Panc1 (cell line): ENCODE results near the gene OPTC.

Source experiments
- POLR2AphosphoS5 ChIP-seq: IDR thresholded peaks from 2 replicates; pipeline ENCODE4 v1.6.1; 2012; ENCODE audit warnings: mild to moderate bottlenecking, low read depth, low read length, moderate library complexity
- REST ChIP-seq, 2 experiments: IDR thresholded peaks; 2 replicates each; pipeline ENCODE4 v1.6.1; 2011 to 2012; ENCODE audit warnings: low read depth in 2 of 2, control low read depth in 1 of 2, low read length in 1 of 2, mild to moderate bottlenecking in 1 of 2, moderate library complexity in 1 of 2; ENCODE audit not compliant: insufficient read depth in 1 of 2
- TF ChIP-seq, protein P1 (sequence below): fragments of 450-650 bp; IDR thresholded peaks from 2 replicates; pipeline ENCODE4 v1.5.1; 2017; ENCODE audit warnings: mild to moderate bottlenecking

DNA sequence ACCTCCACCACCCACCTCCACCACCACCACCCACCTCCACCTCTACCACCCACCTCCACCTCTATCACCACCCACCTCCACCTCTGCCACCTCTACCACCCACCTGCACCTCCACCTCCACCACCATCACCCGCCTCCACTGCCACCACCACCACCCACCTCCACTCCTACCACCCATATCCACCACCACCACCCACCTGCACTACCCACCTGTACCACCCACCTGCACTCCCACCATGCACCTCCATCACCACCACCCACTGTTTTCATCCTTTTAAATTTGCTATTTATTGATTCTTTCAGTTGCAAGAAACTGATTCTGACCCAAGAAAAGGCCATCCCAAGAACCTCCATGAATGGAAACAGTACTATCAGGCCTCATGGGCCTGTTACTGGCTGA, 6.3 kb downstream of the OPTC start:
- TF ChIP-seq, protein P1, sequence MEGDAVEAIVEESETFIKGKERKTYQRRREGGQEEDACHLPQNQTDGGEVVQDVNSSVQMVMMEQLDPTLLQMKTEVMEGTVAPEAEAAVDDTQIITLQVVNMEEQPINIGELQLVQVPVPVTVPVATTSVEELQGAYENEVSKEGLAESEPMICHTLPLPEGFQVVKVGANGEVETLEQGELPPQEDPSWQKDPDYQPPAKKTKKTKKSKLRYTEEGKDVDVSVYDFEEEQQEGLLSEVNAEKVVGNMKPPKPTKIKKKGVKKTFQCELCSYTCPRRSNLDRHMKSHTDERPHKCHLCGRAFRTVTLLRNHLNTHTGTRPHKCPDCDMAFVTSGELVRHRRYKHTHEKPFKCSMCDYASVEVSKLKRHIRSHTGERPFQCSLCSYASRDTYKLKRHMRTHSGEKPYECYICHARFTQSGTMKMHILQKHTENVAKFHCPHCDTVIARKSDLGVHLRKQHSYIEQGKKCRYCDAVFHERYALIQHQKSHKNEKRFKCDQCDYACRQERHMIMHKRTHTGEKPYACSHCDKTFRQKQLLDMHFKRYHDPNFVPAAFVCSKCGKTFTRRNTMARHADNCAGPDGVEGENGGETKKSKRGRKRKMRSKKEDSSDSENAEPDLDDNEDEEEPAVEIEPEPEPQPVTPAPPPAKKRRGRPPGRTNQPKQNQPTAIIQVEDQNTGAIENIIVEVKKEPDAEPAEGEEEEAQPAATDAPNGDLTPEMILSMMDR: no peak
- no peak for TF ChIP-seq POLR2AphosphoS5
- TF ChIP-seq REST (IDR thresholded peaks at IDR 0.05; ENCODE audit: insufficient read depth in 1 of 2, low read depth in 2 of 2, low read length in 1 of 2): no peak
